Dendritic cell treated with granulocyte-macrophage colony-stimulating factor and Interleukin-4, amounts not matched to agents 40 ng/mL and 50 ng/mL, for 4 days (primary cell): ENCODE measurements around the gene SEPTIN14.
A peak's percentile ranks its signal among the peaks of the same experiment; 100 is the strongest.
"Not testable (repeated sequence)": the region's sequence is repeated elsewhere in the genome, so short reads cannot be mapped to it uniquely, and the experiment has no call there.

Experiments
- H3K27ac Mint-ChIP-seq: one replicate; pipeline ENCODE4 v1.8.0; 2022; ENCODE audit warnings: mild to moderate bottlenecking, mixed read lengths
- H3K27me3 Mint-ChIP-seq: one replicate; pipeline ENCODE4 v1.8.0; 2022; ENCODE audit warnings: mild to moderate bottlenecking, mixed read lengths
- H3K36me3 Mint-ChIP-seq: one replicate; pipeline ENCODE4 v1.8.0; 2022; ENCODE audit warnings: low read depth, mixed read lengths
- H3K4me1 Mint-ChIP-seq: one replicate; pipeline ENCODE4 v1.8.0; 2022; ENCODE audit warnings: low read depth, mixed read lengths
- H3K4me3 Mint-ChIP-seq: one replicate; pipeline ENCODE4 v1.8.0; 2022; ENCODE audit warnings: mild to moderate bottlenecking, moderate library complexity, mixed read lengths
- H3K9me3 Mint-ChIP-seq: one replicate; pipeline ENCODE4 v1.8.0; 2022; ENCODE audit warnings: mixed read lengths
- intact Hi-C: fragments of 100-400 bp; cut with micrococcal nuclease; formaldehyde crosslinking; loops from one replicate; pipeline ENCODE4 v1.15.0; 2022

SEPTIN14 gene

DNA sequence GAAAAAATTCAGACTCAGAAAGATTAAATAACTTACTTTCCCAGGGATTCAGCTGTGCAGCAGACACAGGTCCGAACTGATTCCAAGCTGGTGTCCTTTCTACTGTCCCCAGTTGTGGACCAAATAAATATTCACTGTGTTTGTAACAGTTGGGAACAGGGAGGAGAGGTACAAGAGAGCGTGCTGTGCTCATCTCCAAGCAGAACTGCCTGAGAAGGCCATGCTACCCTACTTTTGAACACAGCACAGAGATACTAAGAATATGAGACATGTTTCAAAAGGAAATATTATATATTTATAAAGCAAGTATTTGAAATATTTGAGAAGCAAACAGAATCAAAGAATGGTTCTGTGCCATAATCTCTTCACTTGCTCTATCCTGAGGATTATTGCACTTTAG is at the start of gene SEPTIN14:
Gene SEPTIN14 (minus strand): TSS at position 101 of the 400 bp plus-strand sequence. CDS start 756 bp downstream, outside the sequence.
- H3K36me3 Mint-ChIP-seq, H3K4me1 Mint-ChIP-seq, intact Hi-C loops, H3K27me3 Mint-ChIP-seq, H3K27ac Mint-ChIP-seq, H3K4me3 Mint-ChIP-seq: not testable (repeated sequence)
- H3K9me3 Mint-ChIP-seq, result peaks cover 22% of the 10 kb centered on the region

DNA sequence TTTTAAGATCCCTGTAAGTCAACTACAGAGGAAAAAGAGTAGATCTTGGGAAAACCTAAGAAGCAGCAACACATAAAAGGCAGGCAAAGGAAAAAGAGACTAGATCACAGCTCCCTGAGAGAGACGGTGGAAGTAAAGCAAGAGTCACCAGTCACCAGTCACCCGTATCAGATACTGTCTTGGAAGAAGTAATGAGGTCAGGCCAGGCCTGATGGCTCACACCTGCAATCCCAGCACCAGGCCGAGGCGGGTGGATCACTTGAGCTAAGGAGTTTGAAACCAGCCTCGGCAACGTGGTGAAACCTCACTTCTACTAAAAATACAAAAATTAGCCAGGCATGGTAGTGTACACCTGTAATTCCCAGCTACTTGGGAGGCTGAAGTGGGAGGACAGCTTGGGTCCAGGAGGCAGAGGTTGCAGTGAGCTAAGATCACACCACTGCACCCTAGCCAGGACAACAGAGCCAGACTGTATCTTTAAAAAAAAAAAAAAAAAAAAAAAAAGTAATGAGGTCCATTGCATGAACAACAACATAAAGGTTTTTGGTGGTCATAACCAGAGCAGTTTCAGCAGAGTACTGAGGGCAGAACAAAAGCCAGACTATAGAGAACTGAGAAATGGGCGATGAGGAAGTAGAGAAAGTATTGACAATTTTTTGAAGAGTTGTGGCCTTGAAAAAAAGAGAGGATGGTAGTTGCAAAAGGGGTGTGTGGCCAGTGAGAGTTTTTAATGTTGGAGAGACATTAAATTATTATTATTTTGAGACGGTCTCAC is 41.6 kb upstream of the SEPTIN14 start:
- intact Hi-C loops, result no loop called here
- Mint-ChIP-seq H3K36me3 (peaks cover 6% of the 10 kb centered on the region), H3K27ac (peak overlapping the region; percentile 41), H3K4me1 (peaks cover 15% of the 10 kb centered on the region), H3K27me3 (no peaks in the 10 kb centered on the region), H3K4me3 (no peak overlapping the region), H3K9me3 (peaks cover 17% of the 10 kb centered on the region)

DNA sequence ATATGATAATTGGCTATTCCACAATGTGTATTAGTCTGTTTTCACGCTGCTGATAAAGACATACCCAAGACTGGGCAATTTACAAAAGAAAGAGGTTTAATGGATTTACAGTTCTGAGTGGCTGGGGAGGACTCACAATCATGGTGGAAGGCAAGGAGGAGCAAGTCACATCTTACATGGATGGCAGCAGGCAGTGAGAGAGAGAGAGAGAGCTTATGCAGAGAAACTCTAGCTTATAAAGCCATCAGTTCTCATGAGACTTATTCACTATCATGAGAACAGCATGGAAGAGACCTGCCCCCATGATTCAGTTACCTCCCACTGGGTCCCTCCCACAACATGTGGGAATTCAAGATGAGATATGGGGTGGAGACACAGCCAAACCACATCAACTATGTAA is 38.5 kb upstream of the SEPTIN14 start:
- H3K27ac Mint-ChIP-seq, H3K4me3 Mint-ChIP-seq, intact Hi-C loops, H3K27me3 Mint-ChIP-seq, H3K36me3 Mint-ChIP-seq: not testable (repeated sequence)
- Mint-ChIP-seq H3K9me3 (peaks cover 32% of the 10 kb centered on the region), H3K4me1 (peaks cover 15% of the 10 kb centered on the region)

DNA sequence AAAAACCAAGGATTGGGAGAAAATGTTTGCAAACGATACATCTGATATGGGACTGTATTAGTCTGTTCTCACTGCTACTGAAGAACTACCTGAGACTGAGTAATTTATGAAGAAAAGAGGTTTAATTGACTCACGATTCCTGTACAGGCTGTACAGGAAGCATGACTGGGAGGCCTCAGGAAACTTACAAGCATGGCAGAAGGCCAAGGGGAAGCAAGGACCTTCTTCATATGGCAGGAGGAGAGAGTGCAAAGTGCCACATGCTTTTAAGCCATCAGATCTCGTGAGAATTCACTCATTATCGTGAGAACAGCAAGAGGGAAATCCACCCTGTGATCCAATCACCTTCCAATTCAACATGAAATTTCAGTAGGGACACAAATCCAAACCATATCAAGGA is 35.7 kb upstream of the SEPTIN14 start:
- peaks cover under 1% of the 10 kb centered on the region for H3K4me1 Mint-ChIP-seq
- no peak overlapping the region for H3K4me3 Mint-ChIP-seq
- peaks cover 32% of the 10 kb centered on the region for H3K9me3 Mint-ChIP-seq
- H3K27ac Mint-ChIP-seq, result no peak overlapping the region
- no peaks in the 10 kb centered on the region for H3K36me3 Mint-ChIP-seq
- no peaks in the 10 kb centered on the region for H3K27me3 Mint-ChIP-seq
- intact Hi-C loops, result no loop called here

DNA sequence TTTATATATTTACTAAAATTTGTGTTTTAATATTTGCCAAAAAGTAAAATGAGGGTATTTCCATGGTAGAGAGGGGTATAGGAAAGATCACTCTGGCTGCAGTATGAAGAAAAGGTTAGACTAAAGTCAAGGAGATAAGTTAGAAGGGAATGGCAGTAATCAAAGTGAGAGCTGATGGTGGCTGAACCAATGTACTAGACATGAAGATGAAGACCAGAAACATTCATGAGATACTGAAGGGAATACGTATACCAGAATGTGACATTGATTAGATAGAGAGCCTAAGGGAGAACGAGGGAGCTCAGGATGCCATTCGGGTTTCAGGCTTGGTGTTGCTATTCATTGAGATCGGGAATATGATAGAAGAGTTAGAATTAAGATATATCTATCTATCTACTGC is 32.5 kb upstream of the SEPTIN14 start:
- Mint-ChIP-seq H3K27me3 (no peaks in the 10 kb centered on the region), H3K4me3 (no peak overlapping the region), H3K4me1 (no peaks in the 10 kb centered on the region), H3K27ac (no peak overlapping the region), H3K36me3 (no peaks in the 10 kb centered on the region), H3K9me3 (peaks cover 17% of the 10 kb centered on the region)
- intact Hi-C loops, result no loop called here

DNA sequence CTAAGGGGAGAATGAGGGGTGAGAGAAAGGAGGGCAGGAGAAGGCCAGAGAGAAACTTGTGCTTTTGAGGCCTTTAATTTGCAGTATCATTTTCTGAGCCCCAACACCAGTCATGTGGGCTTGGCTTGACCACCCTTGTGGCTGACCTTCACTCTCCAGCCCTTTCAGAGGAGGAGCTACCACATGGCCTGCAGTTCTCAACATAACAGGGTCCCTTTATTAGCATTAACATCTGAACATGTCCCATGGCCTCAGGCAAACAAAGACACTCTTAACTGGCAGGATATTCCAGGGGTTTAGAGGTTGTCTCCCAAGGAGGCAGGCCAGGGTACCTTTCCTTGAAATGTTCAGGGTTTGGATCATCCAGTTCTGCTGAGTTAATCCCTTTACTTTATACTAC is 31.4 kb upstream of the SEPTIN14 start:
- Mint-ChIP-seq H3K4me3 (no peak overlapping the region), H3K9me3 (peaks cover 13% of the 10 kb centered on the region), H3K36me3 (no peaks in the 10 kb centered on the region), H3K4me1 (no peaks in the 10 kb centered on the region), H3K27ac (no peak overlapping the region), H3K27me3 (no peaks in the 10 kb centered on the region)
- intact Hi-C loops, result no loop called here

DNA sequence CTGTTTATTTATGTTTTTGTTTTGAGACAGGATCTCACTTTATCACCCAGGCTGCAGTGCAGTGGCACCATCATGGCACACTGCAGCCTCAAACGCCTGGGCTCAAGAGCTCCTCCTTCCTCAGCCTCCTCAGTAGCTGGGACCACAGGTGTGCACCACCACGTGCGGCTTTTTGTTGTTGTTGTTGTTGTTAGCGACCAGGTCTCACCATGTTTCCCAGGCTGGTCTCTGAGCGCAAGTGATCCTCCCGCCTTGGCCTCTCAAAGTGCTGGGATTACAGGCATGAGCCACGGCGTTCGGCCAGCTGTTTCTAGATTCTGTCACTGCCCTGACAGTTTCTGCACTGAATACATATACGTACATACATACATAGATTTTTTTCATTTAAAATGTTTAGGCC is 25.8 kb upstream of the SEPTIN14 start:
- H3K4me1 Mint-ChIP-seq, H3K36me3 Mint-ChIP-seq, H3K27me3 Mint-ChIP-seq, H3K9me3 Mint-ChIP-seq: not testable (repeated sequence)
- Mint-ChIP-seq H3K27ac (peak overlapping the region; percentile 58), H3K4me3 (peak overlapping the region; percentile 65)
- intact Hi-C loops, result loop anchor here (5.0 kb wide), 3 partner anchors 64 to 521 kb away; partner anchors contain the start of genes LANCL2 and MRPS17

DNA sequence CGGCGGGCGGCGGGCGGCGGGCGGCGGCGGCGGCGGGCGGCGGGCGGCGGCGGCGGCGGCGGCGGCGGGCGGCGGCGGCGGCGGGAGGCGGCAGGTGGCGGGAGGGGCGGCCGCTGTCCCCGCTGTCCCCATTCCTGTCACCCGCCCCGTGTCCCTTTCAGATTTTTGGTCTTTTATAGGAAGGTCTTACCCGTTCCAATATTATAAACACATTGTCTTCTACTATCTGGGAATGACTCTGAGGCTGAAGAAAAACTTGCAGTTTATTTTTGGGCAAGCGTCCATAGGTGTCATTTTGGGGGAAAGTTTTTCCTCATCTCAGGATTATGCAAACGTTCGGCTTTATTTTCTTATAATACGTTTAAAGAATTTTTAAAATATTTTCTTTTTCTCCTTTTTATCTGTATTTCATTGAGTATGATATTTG is 25.3 kb upstream of the SEPTIN14 start:
- Mint-ChIP-seq H3K4me1 (peaks cover 8% of the 10 kb centered on the region), H3K9me3 (no peaks in the 10 kb centered on the region), H3K4me3 (peak overlapping the region; percentile 65), H3K27me3 (peaks cover 2% of the 10 kb centered on the region), H3K36me3 (peaks cover 6% of the 10 kb centered on the region), H3K27ac (peak overlapping the region; percentile 58)
- intact Hi-C loops, result loop anchor here (2.0 to 5.0 kb wide), 4 partner anchors 64 to 521 kb away; partner anchors contain the start of genes CHCHD2, LANCL2 and MRPS17

DNA sequence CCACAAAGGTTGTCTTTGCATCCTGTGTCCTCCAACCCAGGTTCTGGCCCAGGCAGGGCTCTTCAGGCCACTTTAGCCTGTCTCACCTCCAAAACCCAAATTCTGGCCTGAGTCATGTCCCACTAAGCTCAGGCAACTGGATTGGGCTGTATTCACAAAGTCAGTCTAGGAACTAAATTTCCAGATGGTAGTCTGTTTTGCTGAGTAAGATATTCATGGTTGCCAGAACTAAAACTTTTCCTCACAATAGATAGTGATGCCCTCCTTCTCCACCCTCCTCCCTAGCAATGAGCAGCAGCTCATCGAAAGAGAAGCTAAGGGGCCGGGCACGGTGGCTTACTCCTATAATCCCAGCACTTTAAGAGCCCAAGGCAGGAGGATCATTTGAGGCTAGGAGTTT is 21.8 kb upstream of the SEPTIN14 start:
- intact Hi-C loops, result no loop called here
- no peak overlapping the region for H3K27ac Mint-ChIP-seq
- no peaks in the 10 kb centered on the region for H3K9me3 Mint-ChIP-seq

DNA sequence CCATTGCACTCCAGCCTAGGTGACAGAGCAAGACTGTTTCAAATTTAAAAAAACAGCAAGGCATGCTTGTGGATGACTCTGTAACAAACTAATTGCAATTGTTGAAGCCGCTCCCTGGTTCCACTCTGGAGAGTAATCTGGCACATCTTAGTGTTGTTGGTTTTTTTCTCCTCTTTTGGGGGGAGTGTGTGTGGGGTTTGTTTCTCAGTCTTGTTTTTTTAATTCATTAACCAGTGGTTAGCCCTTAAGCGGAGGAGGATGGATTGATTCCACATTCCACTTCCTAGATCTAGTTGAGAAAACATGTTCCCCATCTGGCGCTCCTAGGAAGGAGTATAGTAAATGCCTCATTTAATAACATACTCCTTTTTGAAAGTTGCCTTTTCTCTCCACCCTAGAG is 16.1 kb upstream of the SEPTIN14 start:
- Mint-ChIP-seq H3K9me3 (no peaks in the 10 kb centered on the region), H3K27ac (no peak overlapping the region), H3K27me3 (peaks cover 4% of the 10 kb centered on the region), H3K4me1 (no peaks in the 10 kb centered on the region), H3K4me3 (no peak overlapping the region), H3K36me3 (no peaks in the 10 kb centered on the region)
- intact Hi-C loops, result no loop called here

More for the DNA sequence above, 21.8 kb upstream of the SEPTIN14 start:
- Mint-ChIP-seq H3K27me3 (peaks cover 4% of the 10 kb centered on the region), H3K4me3 (no peak overlapping the region), H3K36me3 (peaks cover 6% of the 10 kb centered on the region), H3K4me1 (peaks cover 8% of the 10 kb centered on the region)

DNA sequence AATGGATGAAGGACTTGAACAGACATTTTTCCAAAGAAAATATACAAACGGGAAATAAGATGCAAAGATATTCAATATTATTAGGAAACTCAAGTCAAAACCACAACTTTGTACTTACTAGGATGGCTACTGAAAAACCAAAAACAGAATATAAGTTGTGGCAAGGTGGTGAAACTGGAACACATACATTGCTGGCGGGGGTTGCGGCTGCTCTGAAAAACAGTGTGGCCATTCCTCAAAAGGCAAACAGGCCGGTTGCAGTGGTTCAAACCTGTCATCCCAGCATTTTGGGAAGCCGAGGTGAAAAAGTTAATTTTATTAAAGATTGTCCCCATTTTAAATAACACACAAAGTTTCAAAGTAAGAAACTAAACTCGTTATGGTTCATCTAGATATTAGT is 14.8 kb upstream of the SEPTIN14 start:
- no peak overlapping the region for H3K27ac Mint-ChIP-seq
- intact Hi-C loops, result no loop called here
- H3K36me3 Mint-ChIP-seq, result no peaks in the 10 kb centered on the region
- H3K4me3 Mint-ChIP-seq, result no peak overlapping the region
- no peaks in the 10 kb centered on the region for H3K4me1 Mint-ChIP-seq
- no peaks in the 10 kb centered on the region for H3K9me3 Mint-ChIP-seq
- peaks cover 2% of the 10 kb centered on the region for H3K27me3 Mint-ChIP-seq

DNA sequence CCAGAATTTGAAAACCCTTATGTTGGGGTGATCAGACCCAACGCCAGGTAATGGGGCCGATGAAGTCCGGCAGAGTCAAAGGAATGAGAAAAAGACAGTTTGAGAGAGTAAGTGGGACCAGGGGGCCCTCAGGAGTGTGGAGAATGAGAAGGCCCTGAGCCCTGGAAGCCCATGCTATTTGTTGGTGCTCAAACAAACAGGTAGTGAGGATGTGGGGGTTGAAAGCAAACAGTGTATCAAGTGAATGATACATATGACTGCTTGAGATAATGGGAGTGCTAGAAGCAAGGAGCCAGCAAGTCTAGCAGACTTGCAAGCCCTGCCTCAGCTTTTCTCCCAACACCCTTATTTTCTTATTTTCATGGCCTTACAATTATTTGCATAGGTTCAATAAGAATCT is 11.2 kb upstream of the SEPTIN14 start:
- intact Hi-C loops, result no loop called here
- Mint-ChIP-seq H3K4me1 (no peaks in the 10 kb centered on the region), H3K4me3 (no peak overlapping the region), H3K27ac (no peak overlapping the region), H3K9me3 (peaks cover 9% of the 10 kb centered on the region), H3K27me3 (no peaks in the 10 kb centered on the region), H3K36me3 (no peaks in the 10 kb centered on the region)

DNA sequence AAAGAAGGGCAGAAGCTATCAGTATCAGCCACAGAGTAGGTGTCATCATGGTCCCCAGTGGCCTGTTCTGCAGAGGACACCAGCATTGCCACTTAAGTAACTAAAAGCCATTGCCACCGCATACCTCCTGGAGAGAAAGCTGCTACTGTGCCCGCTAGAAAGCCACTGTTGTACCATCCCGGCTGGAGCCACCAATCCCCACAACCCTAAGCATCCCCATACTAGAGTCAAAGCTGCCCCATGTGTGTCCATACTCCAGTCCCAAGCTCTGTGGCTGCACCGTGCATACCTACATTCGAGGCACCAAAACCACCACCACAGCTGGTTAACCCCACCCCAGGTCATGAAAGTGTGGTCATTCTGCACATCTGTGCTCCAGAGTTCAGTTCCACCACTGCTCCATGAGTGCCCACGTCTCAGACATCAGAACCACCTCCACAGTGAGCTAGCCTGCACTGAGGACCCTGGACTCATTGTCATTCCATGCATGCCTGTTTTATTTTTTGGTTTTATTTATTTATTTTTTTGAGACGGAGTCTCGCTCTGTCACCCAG is 9.5 kb upstream of the SEPTIN14 start:
- H3K36me3 Mint-ChIP-seq, result no peaks in the 10 kb centered on the region
- H3K27ac Mint-ChIP-seq, result no peak overlapping the region
- H3K4me1 Mint-ChIP-seq, result no peaks in the 10 kb centered on the region
- H3K9me3 Mint-ChIP-seq, result peaks cover 25% of the 10 kb centered on the region
- no peaks in the 10 kb centered on the region for H3K27me3 Mint-ChIP-seq
- intact Hi-C loops, result no loop called here
- no peak overlapping the region for H3K4me3 Mint-ChIP-seq

DNA sequence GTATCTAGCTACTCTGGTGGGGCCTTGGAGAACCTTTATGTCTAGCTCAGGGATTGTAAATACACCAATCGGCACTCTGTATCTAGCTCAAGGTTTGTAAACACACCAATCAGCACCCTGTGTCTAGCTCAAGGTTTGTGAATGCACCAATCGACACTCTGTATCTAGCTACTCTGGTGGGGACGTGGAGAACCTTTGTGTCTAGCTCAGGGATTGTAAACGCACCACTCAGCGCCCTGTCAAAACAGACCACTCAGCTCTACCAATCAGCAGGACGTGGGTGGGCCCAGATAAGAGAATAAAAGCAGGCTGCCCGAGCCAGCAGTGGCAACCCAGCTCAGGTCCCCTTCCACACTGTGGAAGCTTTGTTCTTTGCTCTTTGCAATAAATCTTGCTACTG is 6.4 kb upstream of the SEPTIN14 start:
- H3K27me3 Mint-ChIP-seq, H3K4me1 Mint-ChIP-seq, H3K4me3 Mint-ChIP-seq, H3K27ac Mint-ChIP-seq, H3K36me3 Mint-ChIP-seq, intact Hi-C loops: not testable (repeated sequence)
- peaks cover 26% of the 10 kb centered on the region for H3K9me3 Mint-ChIP-seq

DNA sequence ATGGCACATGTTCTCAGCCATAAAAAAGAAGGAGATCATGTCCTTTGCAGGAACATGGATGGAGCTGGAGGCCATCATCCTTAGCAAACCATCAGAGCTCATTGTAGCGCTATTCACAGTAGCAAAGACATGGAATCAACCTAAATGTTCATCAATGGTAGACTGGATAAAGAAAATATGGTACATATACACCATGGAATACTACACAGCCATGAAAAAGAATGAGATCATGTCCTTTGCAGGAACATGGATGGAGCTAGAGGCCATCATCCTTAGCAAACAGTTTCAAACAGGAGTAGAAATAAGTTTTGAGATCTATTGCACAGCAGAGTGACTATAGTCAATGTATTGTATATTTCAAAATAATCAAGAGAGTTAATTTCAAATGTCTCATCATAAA is 17.4 kb downstream of the SEPTIN14 start:
- intact Hi-C loops, H3K9me3 Mint-ChIP-seq: not testable (repeated sequence)

More for the DNA sequence above, 17.4 kb downstream of the SEPTIN14 start:
- H3K4me3 Mint-ChIP-seq, H3K27me3 Mint-ChIP-seq, H3K27ac Mint-ChIP-seq, H3K36me3 Mint-ChIP-seq, H3K4me1 Mint-ChIP-seq: not testable (repeated sequence)
